Measurements from ENCODE around the gene GABRG3. TPM values are rescaled to one million over a fixed set of nuclear protein-coding genes. Genes with fewer than 3 reads are reported as not detected.

GABRG3 gene
- total and polyA plus RNA-seq, 2 of the 4 experiments (the other 2 are of a cell fraction): not detected

DNA sequence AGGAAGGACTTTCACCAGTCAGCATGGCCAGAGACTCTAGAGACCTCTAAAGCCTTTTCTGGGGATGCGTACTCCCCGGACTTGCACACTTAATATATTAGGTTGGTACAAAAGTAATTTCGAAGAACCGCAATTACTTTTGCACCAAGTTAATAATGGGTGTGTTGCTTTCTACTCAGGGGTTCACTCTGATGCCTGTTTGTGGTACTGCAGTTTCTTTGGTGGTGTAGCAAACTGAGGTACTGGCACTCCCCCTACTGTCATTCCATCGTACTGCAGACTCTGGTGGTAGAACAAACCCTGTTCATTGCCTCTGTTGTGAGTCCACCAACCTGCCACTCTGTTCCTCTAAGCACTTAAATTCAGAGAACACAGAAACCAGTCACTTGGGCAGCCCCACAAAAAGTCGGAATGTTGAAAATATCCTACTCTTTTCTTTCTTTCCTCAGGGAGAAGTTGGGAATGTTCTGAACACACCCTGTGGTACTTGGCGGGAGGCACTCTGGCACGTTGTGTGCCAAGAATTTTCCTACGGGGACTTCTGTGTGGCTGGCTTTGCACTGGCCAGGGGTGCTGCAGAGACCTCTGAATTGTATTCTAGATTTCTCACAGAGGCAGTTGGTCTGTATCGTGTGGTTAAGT is 46.3 kb downstream of the GABRG3 start:
- in situ Hi-C loops (cut with MboI; ENCODE audit: low sequenced_read_pairs) (loop anchor here (25.0 kb wide), 1 partner anchor 1505 kb away; no protein-coding TSS in a partner anchor), intact Hi-C loops (cut with micrococcal nuclease) (loop anchor here (5.0 kb wide), 1 partner anchor 1510 kb away; no protein-coding TSS in a partner anchor), dilution Hi-C loops (cut with HindIII; ENCODE audit: low sequenced_read_pairs, unreplicated experiment) (no loop called here)
- H3K79me1 ChIP-seq (ENCODE audit: low read depth in 1 of 2, low read length in 2 of 2): no peaks in the 10 kb centered on the region
- POLR2A ChIA-PET (ENCODE audit: unreplicated experiment): no interaction called here
- no peak overlapping the region for H3K14ac ChIP-seq (replicated peaks; ENCODE audit: low read depth, low read length)
- H3K23ac ChIP-seq (ENCODE audit: low read depth, low read length): no peak overlapping the region
- H3K4ac ChIP-seq (ENCODE audit: low read depth, low read length): no peak overlapping the region
- no peak overlapping the region for H2AFZ ChIP-seq (replicated peaks; ENCODE audit: low read length, poor library complexity)
- H2AK5ac ChIP-seq (ENCODE audit: low read depth, low read length): no peak overlapping the region
- H3K56ac ChIP-seq (ENCODE audit: extremely low read depth, insufficient read depth, low read length): no peak overlapping the region
- ATAC-seq (ENCODE audit: low read depth) (peak; percentile 70), DNase-seq (peak; percentile 58)
- H4K5ac ChIP-seq (ENCODE audit: low read depth, low read length): no peak overlapping the region
- TF ChIP-seq CHD1 (IDR thresholded peaks at IDR 0.05; ENCODE audit: low read depth, low read length) (no peak), RAD21 (IDR thresholded peaks at IDR 0.05; ENCODE audit: low read length) (peak; percentile 60), MAZ (IDR thresholded peaks at IDR 0.05; ENCODE audit: borderline replicate concordance, low read depth, low read length) (no peak), POLR2A (IDR thresholded peaks at IDR 0.05; ENCODE audit: low read depth, low read length) (no peak), RFX5 (IDR thresholded peaks at IDR 0.05; ENCODE audit: low read depth, low read length) (no peak), CEBPB (IDR thresholded peaks at IDR 0.05; ENCODE audit: low read depth, low read length) (no peak), MXI1 (IDR thresholded peaks at IDR 0.05; ENCODE audit: borderline replicate concordance, low read depth, low read length) (no peak), CTCF (conservative IDR thresholded peaks at IDR 0.05; ENCODE audit: low read depth, low read length) (peak; percentile 78), MAFK (IDR thresholded peaks at IDR 0.05; ENCODE audit: low read depth, low read length) (no peak), SMC3 (IDR thresholded peaks at IDR 0.05; ENCODE audit: low read depth, low read length) (peak; percentile 62), FOS (IDR thresholded peaks at IDR 0.05; ENCODE audit: low read depth, low read length) (no peak), RCOR1 (IDR thresholded peaks at IDR 0.05; ENCODE audit: insufficient replicate concordance, low read length) (no peak)
- no peak overlapping the region for H2BK15ac ChIP-seq (ENCODE audit: low read depth, low read length)
- no peak overlapping the region for H3K4me3 ChIP-seq (ENCODE audit: insufficient read depth, low read depth, low read length)
- CTCF ChIA-PET: no interaction called here
- no peak overlapping the region for H4K91ac ChIP-seq (ENCODE audit: insufficient read depth, low read depth, low read length)
- H3K9me3 ChIP-seq (ENCODE audit: control insufficient read depth, insufficient read depth, low read length): no peaks in the 10 kb centered on the region
- H3K9ac ChIP-seq (ENCODE audit: low read depth, low read length): no peak overlapping the region
- H3K27me3 ChIP-seq (ENCODE audit: control insufficient read depth, insufficient read depth, low read length): no peaks in the 10 kb centered on the region
- H3K4me1 ChIP-seq (ENCODE audit: control insufficient read depth, insufficient read depth, low read length): no peaks in the 10 kb centered on the region
- H4K20me1 ChIP-seq (ENCODE audit: insufficient read depth, low read length): no peaks in the 10 kb centered on the region
- no TSS peak for BruUV-seq (replicated peaks)
- WGBS, 2 experiments (ENCODE audit: extremely low coverage in 2 of 2, insufficient read length in 1 of 2): no CpG with 5 or more reads among the region's 10 CpGs
- H2BK120ac ChIP-seq (ENCODE audit: low read depth, low read length): no peak overlapping the region
- H3K4me2 ChIP-seq (ENCODE audit: low read depth, low read length): no peak overlapping the region
- no peaks in the 10 kb centered on the region for H3K36me3 ChIP-seq (ENCODE audit: control insufficient read depth, insufficient read depth, low read length)
- no peaks in the 10 kb centered on the region for H3K9me1 ChIP-seq (ENCODE audit: insufficient read depth, low read length)
- no peak overlapping the region for H2AK9ac ChIP-seq (replicated peaks; ENCODE audit: low read depth, low read length, poor library complexity)
- no peak overlapping the region for H3K18ac ChIP-seq (ENCODE audit: low read depth, low read length)
- no peak overlapping the region for H2BK5ac ChIP-seq (ENCODE audit: low read depth, low read length, poor library complexity, severe bottlenecking)
- H4K8ac ChIP-seq (ENCODE audit: low read depth in 2 of 2, low read length in 2 of 2): no peak overlapping the region
- no peak overlapping the region for H2BK20ac ChIP-seq (ENCODE audit: low read depth, low read length)
- H3K27ac ChIP-seq (ENCODE audit: insufficient read depth, low read length): no peak overlapping the region

All from IMR-90 (cell line).